Ovary (tissue), 3 donors: ENCODE results near the gene PGAM1.

Experiments used
- CTCF ChIP-seq, 3 donors: fragments of 450-650 bp in 2 of 3; fragments of 200-600 bp in 1 of 3; IDR thresholded peaks; one replicate each; pipeline versions ENCODE4 v1.5.1 to v1.8.0; 2016 to 2022; ENCODE audit warnings: antibody characterized with exemption in 3 of 3, mild to moderate bottlenecking in 1 of 3
- EP300 ChIP-seq: sonication (generic); formaldehyde crosslinking; IDR thresholded peaks from one replicate; pipeline ENCODE4 v1.6.1; 2017; ENCODE audit warnings: antibody characterized with exemption
- POLR2A ChIP-seq: fragments of 450-650 bp; IDR thresholded peaks from one replicate; pipeline ENCODE4 v1.6.1; 2017; ENCODE audit warnings: antibody characterized with exemption, mild to moderate bottlenecking, moderate library complexity
- donor health status: DM: no; HTN: no; CAD: no.

- TF ChIP-seq CTCF (IDR thresholded peaks at IDR 0.05) (no peak), POLR2A (no peak), EP300 (no peak)
Measured at GRCh38 chr10:97435211-97435610, 9.2 kb downstream of the PGAM1 start.
